AG04450 (cell line): Measurements from ENCODE around the gene ANXA2R. TPM values are rescaled to one million over a fixed set of nuclear protein-coding genes. Genes with fewer than 3 reads are reported as not detected.

ENCODE experiments used
- CTCF ChIA-PET: fragments of 300-600, 350-600 bp; formaldehyde crosslinking; extraction: SDS; loops from one replicate; lab custom pipeline; 2022; ENCODE audit warnings: antibody characterized with exemption, inconsistent platforms; lab: Charles Lee
- POLR2A ChIA-PET: fragments of 350-600 bp; formaldehyde crosslinking; extraction: SDS; loops from one replicate; lab custom pipeline; 2021; ENCODE audit warnings: antibody characterized with exemption, inconsistent platforms; lab: Yijun Ruan, JAX
- DNase-seq: peaks from one replicate; pipeline ENCODE4 v3.0.0-alpha.2; 2011; ENCODE audit warnings: low read depth, low spot score
- H3K27ac ChIP-seq: one replicate; pipeline ENCODE4 v1.5.1; 2012; ENCODE audit warnings: low read depth, low read length, control low read depth
- H3K27me3 ChIP-seq: one replicate; pipeline ENCODE4 v1.6.0; 2012; ENCODE audit warnings: low read length; ENCODE audit not compliant: control insufficient read depth, insufficient read depth
- H3K4me3 ChIP-seq: 2 replicates; pipeline ENCODE4 v1.5.1; 2011; ENCODE audit warnings: mild to moderate bottlenecking, low read depth, low read length, control low read depth
- H3K9me3 ChIP-seq: 2 replicates; pipeline ENCODE4 v1.5.1; 2012; ENCODE audit warnings: low read length; ENCODE audit not compliant: control insufficient read depth, insufficient read depth
- polyA plus RNA-seq: library from polyadenylated mRNA; depleted of rRNA; stranded (reverse); fragments of >200 nt; gene quantifications from 2 replicates; pipeline ENCODE4 v1.2.3, GENCODE V29; 2011
- TF ChIP-seq, protein P1 (sequence below): IDR thresholded peaks from 2 replicates; pipeline ENCODE4 v1.5.1; 2011; ENCODE audit warnings: low read depth, low read length, control low read depth, inconsistent platforms

Gene ANXA2R
- polyA plus RNA-seq, 1 experiment: 3.7 TPM

DNA sequence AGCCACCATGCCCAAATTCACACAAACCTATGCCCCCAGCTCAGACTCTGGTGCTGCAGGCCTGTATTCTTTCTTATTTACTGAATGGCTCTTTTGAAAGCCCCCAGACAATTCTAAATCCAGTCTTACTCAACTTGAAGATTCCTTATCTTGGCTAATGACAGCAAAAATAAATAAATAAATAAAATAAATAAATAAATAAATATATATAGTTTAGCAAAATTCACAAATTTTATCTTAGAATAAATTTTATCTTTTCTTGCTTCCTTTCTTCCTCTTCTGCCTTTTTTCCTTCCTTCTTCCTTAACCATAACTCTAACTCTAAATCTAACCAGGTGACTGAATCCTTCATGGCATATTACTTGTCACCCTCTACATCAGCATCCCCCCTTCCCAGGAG lies 25.6 kb downstream of the ANXA2R start:
- ChIA-PET POLR2A (no interaction called here), CTCF (no interaction called here)
- Histone ChIP-seq H3K9me3 (no peaks in the 10 kb centered on the region; the same call in 1 of the 2 replicates), H3K4me3 (no peak overlapping the region), H3K27ac (no peak overlapping the region), H3K27me3 (no peaks in the 10 kb centered on the region)
- TF ChIP-seq, protein P1, sequence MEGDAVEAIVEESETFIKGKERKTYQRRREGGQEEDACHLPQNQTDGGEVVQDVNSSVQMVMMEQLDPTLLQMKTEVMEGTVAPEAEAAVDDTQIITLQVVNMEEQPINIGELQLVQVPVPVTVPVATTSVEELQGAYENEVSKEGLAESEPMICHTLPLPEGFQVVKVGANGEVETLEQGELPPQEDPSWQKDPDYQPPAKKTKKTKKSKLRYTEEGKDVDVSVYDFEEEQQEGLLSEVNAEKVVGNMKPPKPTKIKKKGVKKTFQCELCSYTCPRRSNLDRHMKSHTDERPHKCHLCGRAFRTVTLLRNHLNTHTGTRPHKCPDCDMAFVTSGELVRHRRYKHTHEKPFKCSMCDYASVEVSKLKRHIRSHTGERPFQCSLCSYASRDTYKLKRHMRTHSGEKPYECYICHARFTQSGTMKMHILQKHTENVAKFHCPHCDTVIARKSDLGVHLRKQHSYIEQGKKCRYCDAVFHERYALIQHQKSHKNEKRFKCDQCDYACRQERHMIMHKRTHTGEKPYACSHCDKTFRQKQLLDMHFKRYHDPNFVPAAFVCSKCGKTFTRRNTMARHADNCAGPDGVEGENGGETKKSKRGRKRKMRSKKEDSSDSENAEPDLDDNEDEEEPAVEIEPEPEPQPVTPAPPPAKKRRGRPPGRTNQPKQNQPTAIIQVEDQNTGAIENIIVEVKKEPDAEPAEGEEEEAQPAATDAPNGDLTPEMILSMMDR: no peak
- DNase-seq: no peak

DNA sequence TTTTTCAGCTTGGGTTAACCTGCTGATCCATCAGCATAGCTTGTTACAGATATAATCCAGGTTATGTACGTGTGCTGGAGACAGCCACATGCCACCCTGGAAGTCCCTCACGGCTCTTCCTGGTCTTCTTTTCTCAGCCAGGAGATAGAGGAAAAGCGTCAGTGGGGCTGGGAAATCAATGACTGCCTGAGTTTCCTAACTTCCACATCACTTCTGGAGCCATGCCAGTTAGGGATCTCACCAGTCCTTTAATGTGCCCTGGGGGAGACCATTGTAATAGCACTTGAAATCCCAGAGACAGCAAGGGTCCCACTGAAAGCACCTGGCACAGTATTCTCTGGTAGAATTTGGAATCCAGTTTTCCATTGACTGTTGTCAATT lies 29.2 kb downstream of the ANXA2R start:
- POLR2A ChIA-PET: no interaction called here
- CTCF ChIA-PET: no interaction called here
- Histone ChIP-seq H3K4me3 (no peak overlapping the region), H3K27me3 (no peaks in the 10 kb centered on the region), H3K27ac (peak overlapping the region; percentile 98), H3K9me3 (no peaks in the 10 kb centered on the region)
- no peak for DNase-seq
- TF ChIP-seq, protein P1: no peak

DNA sequence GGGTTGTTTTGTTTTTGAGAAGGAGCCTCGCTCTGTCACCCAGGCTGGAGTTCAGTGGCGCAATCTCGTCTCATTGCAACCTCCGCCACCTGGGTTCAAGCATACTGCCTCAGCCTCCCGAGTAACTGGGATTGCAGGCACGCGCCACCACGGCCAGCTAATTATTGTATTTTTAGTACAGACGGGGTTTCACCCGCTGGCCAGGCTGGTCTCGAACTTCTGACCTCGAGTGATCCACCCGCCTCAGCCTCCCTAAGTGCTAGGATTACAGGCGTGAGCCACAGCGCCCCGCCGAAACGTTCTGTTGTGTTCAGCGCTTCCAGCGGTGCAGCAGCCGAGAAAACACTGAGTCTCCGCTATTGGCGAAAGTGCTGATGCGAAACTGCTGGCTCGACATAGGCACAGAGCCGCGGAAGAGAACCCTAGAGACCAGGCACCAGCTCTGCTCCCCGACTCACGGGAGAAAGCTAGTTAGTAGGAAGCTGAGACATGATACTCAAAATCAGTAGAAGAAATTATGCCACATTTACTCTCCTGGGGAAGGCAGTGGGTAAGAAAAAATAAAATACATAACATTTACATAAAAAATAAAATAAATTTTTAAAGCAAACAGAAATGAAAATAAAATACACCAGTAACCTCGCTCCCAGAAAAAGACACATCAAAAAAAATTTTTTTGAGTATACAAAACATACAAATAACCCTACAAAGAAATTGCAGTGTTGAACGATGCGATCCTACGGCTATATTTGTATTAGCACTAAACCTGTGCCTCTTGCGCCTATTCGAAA lies 31.6 kb downstream of the ANXA2R start:
- CTCF ChIA-PET: interaction anchor here (0.6 to 4.3 kb wide), 12 partner anchors 8 to 381 kb away, joined by 3 to 34 read pairs (median 4); no protein-coding TSS in a partner anchor
- TF ChIP-seq, protein P1: 0 out of 2 replicates have a peak, but pooled peaks have one; percentile 7
- POLR2A ChIA-PET: interaction anchor here (0.9 to 2.3 kb wide), 11 partner anchors 9 to 100 kb away, joined by 3 to 15 read pairs (median 6); no protein-coding TSS in a partner anchor
- H3K9me3 ChIP-seq: no peaks in the 10 kb centered on the region
- peak; percentile 79 for DNase-seq
- H3K27ac ChIP-seq: peak overlapping the region; percentile 98
- H3K4me3 ChIP-seq: peak overlapping the region; percentile 61
- H3K27me3 ChIP-seq: no peaks in the 10 kb centered on the region

DNA sequence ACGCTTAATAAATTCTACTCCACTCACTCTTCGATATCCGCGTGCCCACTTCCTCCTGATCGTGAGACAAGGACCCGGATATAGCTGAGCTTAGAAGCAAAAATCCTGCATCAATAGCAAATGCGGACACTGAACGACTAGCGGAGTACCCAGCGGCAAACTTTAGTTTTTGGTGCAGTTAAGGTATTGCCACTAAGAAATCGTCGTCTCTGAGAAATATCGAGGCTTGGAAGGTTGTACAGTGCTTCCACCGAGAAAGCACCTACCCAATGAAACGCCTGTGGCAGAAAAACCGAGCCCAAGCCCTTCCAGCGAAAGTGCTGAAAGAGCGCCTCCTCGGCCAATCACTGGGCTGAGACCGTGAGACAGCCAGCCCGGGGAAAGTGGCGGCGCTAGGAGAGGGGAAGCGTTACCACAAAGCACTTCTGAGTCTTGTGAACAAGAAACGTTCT lies 32.2 kb downstream of the ANXA2R start:
- CTCF ChIA-PET: interaction anchor here (0.6 to 4.3 kb wide), 10 partner anchors 9 to 382 kb away, joined by 3 to 34 read pairs (median 5); no protein-coding TSS in a partner anchor
- Histone ChIP-seq H3K9me3 (no peaks in the 10 kb centered on the region), H3K4me3 (peak overlapping the region; percentile 61), H3K27me3 (no peaks in the 10 kb centered on the region), H3K27ac (peak overlapping the region; percentile 98)
- TF ChIP-seq, protein P1: 0 out of 2 replicates have a peak, but pooled peaks have one; percentile 1
- no peak for DNase-seq
- POLR2A ChIA-PET: interaction anchor here (0.6 to 2.3 kb wide), 15 partner anchors 9 to 99 kb away, joined by 3 to 15 read pairs (median 4); no protein-coding TSS in a partner anchor
